H54 (cell line): ENCODE results near the gene PLEKHG4B.

Experiments used
- DNase-seq: peaks from one replicate; pipeline ENCODE4 v3.0.0; 2011; ENCODE audit warnings: low spot score, mixed read lengths; ENCODE audit not compliant: insufficient read length
- FAIRE-seq: peaks from 3 replicates; lab custom pipeline; 2011; peaks lifted over from hg19 to GRCh38; lab: Jason Lieb, UNC
- POLR2A ChIP-seq: IDR thresholded peaks from 2 replicates; pipeline ENCODE4 v1.6.1; 2011; ENCODE audit warnings: low read depth, mild to moderate bottlenecking, low read length

Gene PLEKHG4B

GRCh38 chr5:111171-111570 is 19.2 kb downstream of the PLEKHG4B start:
- no peak for FAIRE-seq

GRCh38 chr5:119486-120097 is 27.6 kb downstream of the PLEKHG4B start:
- no peak for FAIRE-seq
- DNase-seq: no peak
- no peak for TF ChIP-seq POLR2A

More at GRCh38 chr5:111171-111570, 19.2 kb downstream of the PLEKHG4B start:
- no peak for TF ChIP-seq POLR2A
- DNase-seq: no peak

GRCh38 chr5:121432-121831 is 29.5 kb downstream of the PLEKHG4B start:
- FAIRE-seq (no peak), DNase-seq (no peak)
- TF ChIP-seq POLR2A: no peak

GRCh38 chr5:125815-126214 is 33.8 kb downstream of the PLEKHG4B start:
- no peak for DNase-seq
- no peak for TF ChIP-seq POLR2A
- no peak for FAIRE-seq

- FAIRE-seq (no peak), DNase-seq (no peak)
- no peak for TF ChIP-seq POLR2A
Measured at GRCh38 chr5:126806-127205, 34.8 kb downstream of the PLEKHG4B start.

GRCh38 chr5:127886-128285 is 35.9 kb downstream of the PLEKHG4B start:
- TF ChIP-seq POLR2A: no peak
- no peak for FAIRE-seq
- DNase-seq: no peak

GRCh38 chr5:128446-128845 is 36.5 kb downstream of the PLEKHG4B start:
- DNase-seq: no peak
- no peak for FAIRE-seq
- TF ChIP-seq POLR2A: no peak

GRCh38 chr5:129148-129547 is 37.2 kb downstream of the PLEKHG4B start:
- FAIRE-seq (no peak), DNase-seq (no peak)
- no peak for TF ChIP-seq POLR2A

GRCh38 chr5:129820-130219 is 37.9 kb downstream of the PLEKHG4B start:
- DNase-seq: no peak
- no peak for TF ChIP-seq POLR2A
- FAIRE-seq: no peak

- FAIRE-seq (no peak), DNase-seq (no peak)
- TF ChIP-seq POLR2A: no peak
Measured at GRCh38 chr5:130601-131131, 38.7 kb downstream of the PLEKHG4B start.

GRCh38 chr5:136901-137300 is 44.9 kb downstream of the PLEKHG4B start:
- no peak for DNase-seq
- TF ChIP-seq POLR2A: no peak
- FAIRE-seq: no peak

- no peak for TF ChIP-seq POLR2A
- DNase-seq: no peak
- no peak for FAIRE-seq
Measured at GRCh38 chr5:137741-138140, 45.8 kb downstream of the PLEKHG4B start.

GRCh38 chr5:138936-139335 is 47.0 kb downstream of the PLEKHG4B start:
- TF ChIP-seq POLR2A: no peak
- no peak for DNase-seq
- FAIRE-seq: no peak

- TF ChIP-seq POLR2A: no peak
- DNase-seq: no peak
- FAIRE-seq: no peak
Measured at GRCh38 chr5:139579-140442, 47.8 kb downstream of the PLEKHG4B start.
